Inferior parietal cortex (tissue), 1 donor: ENCODE data around the gene NTM.
"Not testable (repeated sequence)": the region's sequence is repeated elsewhere in the genome, so short reads cannot be mapped to it uniquely, and the experiment has no call there.

Source experiments
- DNase-seq: peaks from one replicate; pipeline ENCODE4 v3.0.0-alpha.2; 2016; ENCODE audit errors: extremely low spot score

The NTM gene

GRCh38 chr11:131889760-131890581 lies 519.6 kb downstream of the NTM start:
- DNase-seq = no peak

- DNase-seq = no peak
Measured at GRCh38 chr11:131893103-131893890, 522.9 kb downstream of the NTM start.

- DNase-seq = no peak
Measured at GRCh38 chr11:131893988-131894387, 523.6 kb downstream of the NTM start.

GRCh38 chr11:131894615-131895544 lies 524.5 kb downstream of the NTM start:
- no peak for DNase-seq

DNA sequence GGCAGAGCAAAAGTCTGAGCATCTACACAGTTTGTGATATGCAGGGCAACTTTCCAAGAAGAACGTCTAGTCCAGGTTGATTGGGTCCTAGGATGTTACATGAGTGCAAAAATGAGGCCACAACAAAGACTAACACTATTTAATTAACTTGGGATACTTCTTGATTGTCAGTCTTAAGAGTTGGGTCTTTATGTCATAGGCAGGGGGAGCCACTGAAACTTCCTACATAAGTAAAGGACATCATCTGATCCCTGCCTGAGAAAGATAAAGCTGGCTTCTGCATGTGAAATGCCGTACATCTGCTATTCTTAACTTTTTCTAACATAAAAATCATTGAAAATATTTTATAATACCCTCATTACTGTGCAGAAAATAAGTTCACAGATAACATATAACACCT lies 525.5 kb downstream of the NTM start:
- DNase-seq = no peak

DNA sequence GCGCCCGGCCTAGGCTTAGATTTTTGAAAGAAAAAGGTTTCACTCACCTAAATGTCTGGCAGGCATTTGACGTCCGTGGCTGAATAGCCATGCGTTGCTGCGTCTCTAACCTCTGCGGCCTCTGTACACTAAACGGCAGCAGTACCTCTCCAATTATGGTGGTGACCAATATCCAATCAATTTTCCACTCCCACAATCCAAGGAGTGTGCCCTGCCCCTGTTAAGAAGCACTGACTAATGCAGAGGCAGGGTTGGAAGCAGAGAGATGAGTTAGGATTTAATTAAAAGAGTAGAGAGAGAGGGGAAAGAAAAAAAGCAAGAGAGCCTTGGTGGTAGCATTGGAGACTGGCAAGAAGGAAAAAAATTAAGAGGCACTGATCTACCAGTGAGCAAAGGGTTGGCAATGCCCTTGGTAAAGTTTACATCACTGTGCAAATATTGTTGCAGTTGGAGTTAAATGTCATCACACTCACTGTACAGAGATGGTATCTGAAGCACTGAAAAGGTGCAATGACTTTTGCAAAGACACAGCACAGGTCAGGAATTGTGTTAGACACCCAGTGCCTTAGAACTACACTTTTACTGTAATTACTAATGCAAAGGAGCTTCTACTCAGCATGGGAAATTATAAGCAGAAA lies 526.7 kb downstream of the NTM start:
- no peak for DNase-seq

GRCh38 chr11:131897956-131898355 lies 527.5 kb downstream of the NTM start:
- DNase-seq = no peak

DNA sequence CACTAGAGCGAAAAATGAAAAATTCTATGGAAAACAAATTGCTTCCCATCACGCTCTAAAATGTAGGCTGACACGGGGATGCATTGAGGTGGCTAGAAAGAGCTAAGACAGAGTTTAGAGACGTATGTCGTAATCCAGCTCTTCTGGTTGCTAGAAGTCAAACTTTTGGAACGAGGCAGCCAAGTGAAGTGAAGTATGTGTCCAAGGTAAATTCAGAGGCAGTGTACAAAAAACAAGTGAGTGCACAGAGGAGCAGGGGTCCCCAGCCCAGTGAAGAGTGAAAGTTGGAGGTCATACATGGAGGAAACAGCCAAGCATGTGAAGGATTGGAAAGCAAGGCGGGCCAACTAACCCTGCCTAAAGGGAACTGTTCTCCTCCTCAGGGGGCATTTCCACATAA lies 528.5 kb downstream of the NTM start:
- DNase-seq = no peak

DNA sequence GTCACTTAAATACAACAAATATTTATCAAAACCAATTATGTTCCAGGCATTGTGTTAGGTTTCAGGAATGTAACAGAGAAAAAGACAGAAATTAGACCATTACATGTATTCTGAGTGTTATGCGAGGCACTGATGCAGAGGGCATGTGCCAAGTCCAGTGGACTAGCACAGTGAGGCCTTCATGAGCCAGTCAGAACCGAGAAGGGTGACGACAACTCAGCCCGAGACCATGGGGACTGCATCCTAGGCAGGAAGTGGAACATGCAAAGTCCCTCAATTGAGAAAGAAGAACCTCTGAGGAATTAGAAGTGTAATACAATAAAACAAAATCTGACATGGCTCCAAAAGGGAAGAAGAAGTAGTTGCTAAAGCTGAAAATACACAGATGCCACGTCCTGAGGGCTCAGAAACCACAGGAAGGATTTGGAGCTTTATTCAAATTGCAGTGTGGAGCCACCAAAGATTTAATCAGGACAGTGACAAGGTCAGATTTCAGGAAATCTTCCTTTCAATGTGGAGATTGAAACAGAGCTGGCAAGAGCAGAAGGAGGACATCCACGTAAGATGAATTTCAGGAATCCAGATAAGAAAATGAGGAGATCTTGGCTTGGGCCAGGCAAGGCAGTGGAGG lies 529.6 kb downstream of the NTM start:
- DNase-seq = no peak

DNA sequence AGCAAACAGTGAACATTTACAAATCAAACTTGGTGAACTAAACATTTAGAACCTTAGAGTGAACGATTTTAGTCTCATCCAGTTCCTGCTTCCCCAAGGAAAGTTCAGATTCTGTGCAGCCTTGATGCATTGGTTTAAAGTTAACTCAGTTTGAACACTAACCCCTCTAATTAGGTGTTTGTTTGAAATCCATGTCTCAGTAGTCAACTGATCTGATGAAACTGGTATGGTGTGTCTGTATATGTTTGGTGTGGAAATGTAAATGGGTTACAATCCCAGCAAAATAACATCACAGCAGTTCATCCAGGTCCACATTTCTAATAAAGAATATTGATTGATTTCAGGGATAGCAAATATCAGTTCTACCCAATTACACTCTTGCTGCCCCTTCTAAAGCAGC lies 532.0 kb downstream of the NTM start:
- DNase-seq = no peak

DNA sequence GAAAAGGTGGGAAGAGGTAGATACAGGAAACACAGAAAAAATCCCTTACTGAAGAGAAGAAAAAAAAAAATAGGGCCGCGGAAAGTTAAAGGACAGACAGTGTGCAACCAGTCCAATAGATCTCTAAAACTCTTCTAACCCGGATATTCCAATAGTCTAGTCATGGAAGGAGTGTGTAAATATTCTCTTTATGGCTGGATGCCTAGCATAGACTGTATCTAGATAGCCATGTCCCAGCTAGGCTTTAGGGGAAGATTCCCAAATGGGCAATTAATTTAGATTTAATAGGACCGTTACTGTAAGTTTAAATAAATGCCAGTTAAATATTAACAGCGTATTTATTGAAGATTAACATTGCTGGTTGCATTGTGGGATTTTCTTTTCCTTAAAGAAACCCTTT lies 532.7 kb downstream of the NTM start:
- no peak for DNase-seq

DNA sequence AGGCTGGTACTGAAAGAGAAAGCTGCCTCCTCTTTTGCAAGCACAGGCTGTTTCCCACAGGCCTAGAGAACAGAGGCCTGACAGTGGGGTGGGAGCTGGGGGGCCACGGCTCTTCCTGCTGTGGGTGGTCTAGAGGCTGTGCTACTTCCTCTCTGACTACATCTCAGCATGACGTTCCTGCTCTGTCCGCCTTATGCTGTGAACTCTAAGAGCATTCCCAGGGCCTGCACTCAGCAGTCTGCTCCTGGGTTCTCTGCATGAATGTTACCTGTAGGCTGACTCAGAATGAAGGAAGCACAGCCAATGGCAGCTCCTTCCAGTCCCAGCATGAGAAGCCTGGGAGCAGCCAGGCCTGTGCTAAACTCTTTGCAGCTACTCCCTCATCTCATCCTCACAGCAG lies 534.3 kb downstream of the NTM start:
- DNase-seq = no peak

DNA sequence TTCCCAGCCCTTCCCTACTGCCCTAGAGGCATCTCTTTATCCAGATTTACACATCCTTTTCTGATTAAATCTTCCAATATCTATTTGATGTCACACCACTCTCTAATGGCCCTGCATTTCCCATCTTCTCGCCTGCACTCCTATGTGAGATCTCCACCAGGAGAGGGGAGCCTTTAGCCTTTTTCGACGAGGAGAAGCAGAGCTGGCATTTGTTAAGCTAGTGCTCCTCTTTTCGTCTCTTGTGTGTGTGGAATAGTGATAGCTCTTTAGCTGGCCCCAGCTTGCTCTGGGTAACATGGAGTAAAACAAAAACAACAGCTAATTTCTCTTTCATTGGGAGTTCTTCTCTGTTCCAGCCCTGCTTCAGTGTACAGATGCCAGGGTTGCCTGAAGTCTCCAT lies 536.5 kb downstream of the NTM start:
- peak; percentile 58 for DNase-seq

DNA sequence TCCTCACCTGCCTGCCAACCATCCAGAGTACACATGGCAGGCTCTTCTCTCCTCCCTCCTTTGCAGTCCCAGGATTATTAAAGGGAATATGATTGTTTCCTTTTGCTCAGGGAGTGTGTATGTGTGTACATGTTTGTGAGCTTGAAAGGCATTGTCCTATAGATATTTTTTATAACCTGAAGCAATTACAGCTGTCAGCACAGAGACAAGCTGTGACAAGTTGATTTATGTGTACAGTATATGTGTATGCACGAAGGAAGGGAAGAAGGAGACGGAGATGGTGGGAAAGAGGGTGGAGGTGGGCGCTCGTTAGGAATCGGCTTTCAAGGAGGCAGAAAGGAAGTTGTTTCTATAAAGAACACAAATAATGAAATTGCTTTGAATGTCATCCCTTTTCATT lies 537.0 kb downstream of the NTM start:
- DNase-seq = no peak

DNA sequence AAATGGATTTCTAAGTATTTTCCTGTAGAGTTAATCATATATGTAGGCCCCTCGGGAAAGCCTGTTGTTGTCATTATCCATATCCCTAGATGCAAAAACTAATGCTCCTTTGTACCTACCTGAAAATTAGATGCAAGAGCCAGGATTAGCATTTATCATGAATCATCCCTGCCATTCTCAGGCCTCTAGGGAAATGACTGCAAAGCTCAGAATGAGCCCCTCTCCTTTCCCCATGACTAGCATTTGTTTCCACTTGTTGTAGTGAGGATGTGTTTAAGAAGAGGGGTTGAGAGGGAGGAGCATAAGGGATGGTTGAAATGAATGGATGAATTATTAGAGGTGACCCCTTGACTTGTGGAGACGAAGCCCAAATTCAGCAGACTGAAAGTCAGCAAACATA lies 537.9 kb downstream of the NTM start:
- DNase-seq = no peak

- DNase-seq = no peak
Measured at GRCh38 chr11:131909426-131910177, 539.2 kb downstream of the NTM start.

DNA sequence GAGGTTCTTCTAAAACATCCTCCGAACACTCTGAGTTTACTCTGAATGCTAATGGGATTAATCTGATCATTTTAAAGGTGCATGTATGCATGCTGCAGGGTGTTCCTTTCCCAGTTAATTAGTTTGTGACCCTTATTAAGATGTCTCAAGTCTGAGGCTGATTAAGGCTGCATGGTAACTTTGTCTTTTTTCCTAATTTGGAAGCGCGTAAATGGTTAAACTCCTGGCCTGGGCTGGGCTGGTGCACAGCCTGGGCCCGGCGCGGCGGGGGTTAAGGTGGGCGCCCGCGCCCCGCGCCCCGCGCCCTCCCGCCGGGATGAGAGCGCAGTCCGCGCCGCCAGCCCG lies 539.7 kb downstream of the NTM start:
- no peak for DNase-seq

DNA sequence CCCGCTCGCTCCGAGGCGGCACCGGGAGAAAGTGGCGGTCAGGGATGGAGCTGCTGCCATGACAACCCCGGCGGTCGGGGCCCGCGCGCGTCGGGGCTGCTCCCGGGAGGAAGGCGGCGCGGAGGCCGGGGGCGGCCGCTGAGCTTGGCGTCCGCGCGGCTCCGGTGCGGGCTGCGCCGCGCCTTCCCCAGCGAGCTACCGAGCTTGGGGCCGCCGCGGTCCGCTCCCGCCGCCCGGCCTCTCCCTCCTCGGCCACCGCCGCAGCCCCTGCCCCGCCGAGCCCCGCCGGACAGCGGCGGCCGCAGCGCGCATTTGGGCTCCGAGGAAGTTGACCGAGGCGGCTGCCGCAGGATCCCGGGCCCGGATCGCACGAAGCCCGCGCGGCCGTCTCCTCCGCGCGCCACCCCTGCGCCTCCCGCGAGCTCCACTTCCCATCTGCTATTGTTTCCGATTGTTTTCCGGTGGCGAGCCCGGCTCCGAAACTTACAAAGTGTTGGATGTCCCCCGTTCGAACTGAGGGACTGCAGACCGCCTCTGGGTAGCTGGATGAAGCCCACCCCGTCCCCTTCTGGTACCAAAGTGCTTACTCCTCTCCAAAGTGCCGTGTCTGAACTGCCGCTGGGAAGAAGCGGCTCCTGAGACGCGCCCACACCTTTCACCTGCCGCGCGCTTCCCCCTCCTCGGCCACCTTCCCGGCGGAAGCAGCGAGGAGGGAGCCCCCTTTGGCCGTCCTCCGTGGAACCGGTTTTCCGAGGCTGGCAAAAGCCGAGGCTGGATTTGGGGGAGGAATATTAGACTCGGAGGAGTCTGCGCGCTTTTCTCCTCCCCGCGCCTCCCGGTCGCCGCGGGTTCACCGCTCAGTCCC lies 540.3 kb downstream of the NTM start:
- no peak for DNase-seq

GRCh38 chr11:131911388-131912032 lies 541.1 kb downstream of the NTM start:
- DNase-seq = not testable (repeated sequence)
